Measurements from ENCODE around the gene IFNA14.

IFNA14 gene

DNA sequence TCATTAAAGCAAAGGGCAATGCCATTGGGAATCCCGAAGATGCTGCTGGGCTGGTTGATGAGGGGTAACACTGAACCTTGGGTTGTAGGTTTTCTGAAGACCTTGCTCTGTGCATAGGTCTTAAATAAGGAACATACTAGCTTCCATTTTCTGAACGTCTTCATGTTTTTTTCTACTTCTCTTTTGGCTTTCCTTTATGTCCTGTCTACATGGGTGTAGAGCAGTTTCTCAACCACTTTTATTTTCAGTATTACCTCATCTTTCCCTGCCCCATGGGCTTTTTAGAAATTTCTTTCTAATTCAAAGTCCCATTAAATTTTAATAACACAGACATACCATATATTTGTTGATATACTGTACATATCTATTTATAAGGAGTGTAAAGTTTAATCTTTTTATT, at the start of gene IFNA14:
TSS of gene IFNA14 (minus strand) at position 95 of the 400 bp plus-strand sequence. CDS start at position 25, 70 bp downstream.
- Mint-ChIP-seq H3K4me1 (ENCODE audit: low read depth) (peaks cover 9% of the 10 kb centered on the region), H3K36me3 (no peaks in the 10 kb centered on the region), H3K27ac (no peak within 1 kb of the TSS), H3K27me3 (peaks cover 7% of the 10 kb centered on the region), H3K4me3 (no peak within 1 kb of the TSS), H3K9me3 (ENCODE audit: low read depth) (no peaks in the 10 kb centered on the region)

GRCh38 chr9:21287280-21287679, 47.5 kb upstream of the IFNA14 start:
- no peak overlapping the region for H3K27ac Mint-ChIP-seq
- H3K4me3 Mint-ChIP-seq, result no peak overlapping the region
- no peaks in the 10 kb centered on the region for H3K4me1 Mint-ChIP-seq (ENCODE audit: low read depth)
- peaks cover 13% of the 10 kb centered on the region for H3K27me3 Mint-ChIP-seq
- no peaks in the 10 kb centered on the region for H3K36me3 Mint-ChIP-seq
- no peaks in the 10 kb centered on the region for H3K9me3 Mint-ChIP-seq (ENCODE audit: low read depth)

DNA sequence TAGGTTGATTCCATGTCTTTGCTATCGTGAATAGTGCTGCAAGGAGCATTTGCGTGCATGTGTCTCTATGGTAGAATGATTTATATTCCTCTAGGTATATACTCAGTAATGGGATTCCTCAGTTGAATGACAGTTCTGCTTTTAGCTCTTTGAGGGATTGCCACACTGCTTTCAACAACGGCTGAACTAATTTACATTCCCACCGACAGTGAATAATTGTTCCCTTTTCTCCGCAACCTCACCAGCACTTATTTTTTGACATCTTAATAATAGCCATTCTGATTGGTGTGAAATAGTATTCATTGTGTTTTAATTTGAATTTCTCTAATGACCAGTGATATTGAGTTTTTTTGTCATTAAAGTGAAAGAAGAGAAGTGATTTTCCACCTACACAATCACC, 46.9 kb upstream of the IFNA14 start:
- Mint-ChIP-seq H3K4me1 (ENCODE audit: low read depth) (no peaks in the 10 kb centered on the region), H3K27me3 (peaks cover 11% of the 10 kb centered on the region), H3K27ac (no peak overlapping the region), H3K4me3 (no peak overlapping the region), H3K9me3 (ENCODE audit: low read depth) (no peaks in the 10 kb centered on the region), H3K36me3 (no peaks in the 10 kb centered on the region)

DNA sequence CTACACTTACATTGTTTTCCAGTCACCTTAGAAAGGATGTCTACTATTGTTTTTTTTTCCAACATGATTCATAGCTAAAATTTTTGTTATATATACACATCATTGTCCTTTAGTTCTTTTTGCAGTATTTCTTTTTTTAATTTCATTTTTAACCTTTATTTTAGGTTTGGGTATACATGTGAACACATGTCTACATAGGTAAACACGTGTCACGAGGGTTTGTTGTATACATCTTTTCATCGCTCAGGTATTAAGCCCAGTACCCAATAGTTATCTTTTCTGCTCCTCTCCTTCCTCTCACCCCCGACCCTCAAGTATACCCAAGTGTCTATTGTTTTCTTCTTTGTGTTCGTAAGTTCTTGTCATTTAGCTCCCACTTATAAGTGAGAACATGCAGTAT, 46.3 kb upstream of the IFNA14 start:
- H3K27ac Mint-ChIP-seq, result no peak overlapping the region
- H3K9me3 Mint-ChIP-seq (ENCODE audit: low read depth), result no peaks in the 10 kb centered on the region
- H3K36me3 Mint-ChIP-seq, result no peaks in the 10 kb centered on the region
- peaks cover 11% of the 10 kb centered on the region for H3K27me3 Mint-ChIP-seq
- no peaks in the 10 kb centered on the region for H3K4me1 Mint-ChIP-seq (ENCODE audit: low read depth)
- no peak overlapping the region for H3K4me3 Mint-ChIP-seq

GRCh38 chr9:21281275-21281674, 41.5 kb upstream of the IFNA14 start:
- Mint-ChIP-seq H3K27me3 (peaks cover 7% of the 10 kb centered on the region), H3K36me3 (no peaks in the 10 kb centered on the region), H3K4me3 (no peak overlapping the region), H3K4me1 (ENCODE audit: low read depth) (no peaks in the 10 kb centered on the region), H3K27ac (no peak overlapping the region), H3K9me3 (ENCODE audit: low read depth) (no peaks in the 10 kb centered on the region)

DNA sequence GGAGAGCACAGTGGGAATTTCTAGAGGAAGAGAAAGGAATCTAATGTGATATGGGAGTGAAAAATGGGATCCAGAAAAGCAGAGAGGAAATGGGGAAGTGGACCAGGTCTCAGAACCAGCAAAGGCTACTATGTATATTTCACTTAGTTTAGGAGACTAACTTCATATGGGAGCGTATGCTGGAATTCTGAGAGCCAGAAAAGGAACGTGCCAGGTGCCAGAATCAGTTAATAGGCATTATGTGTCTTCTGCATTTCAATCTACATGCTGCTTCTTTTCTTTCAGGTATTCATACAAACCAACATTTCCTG, 28.5 kb upstream of the IFNA14 start:
- H3K36me3 Mint-ChIP-seq, result peaks cover 6% of the 10 kb centered on the region
- no peak overlapping the region for H3K4me3 Mint-ChIP-seq
- H3K4me1 Mint-ChIP-seq (ENCODE audit: low read depth), result peaks cover 4% of the 10 kb centered on the region
- H3K27ac Mint-ChIP-seq, result no peak overlapping the region
- peaks cover 10% of the 10 kb centered on the region for H3K27me3 Mint-ChIP-seq
- H3K9me3 Mint-ChIP-seq (ENCODE audit: low read depth), result no peaks in the 10 kb centered on the region

- Mint-ChIP-seq H3K9me3 (ENCODE audit: low read depth) (no peaks in the 10 kb centered on the region), H3K36me3 (peaks cover 6% of the 10 kb centered on the region), H3K4me1 (ENCODE audit: low read depth) (peaks cover 4% of the 10 kb centered on the region), H3K4me3 (no peak overlapping the region), H3K27me3 (peaks cover 10% of the 10 kb centered on the region), H3K27ac (no peak overlapping the region)
Measured at GRCh38 chr9:21267485-21268346, 27.9 kb upstream of the IFNA14 start.

- Mint-ChIP-seq H3K27ac (no peak overlapping the region), H3K4me3 (no peak overlapping the region), H3K27me3 (peaks cover 10% of the 10 kb centered on the region), H3K4me1 (ENCODE audit: low read depth) (peaks cover 4% of the 10 kb centered on the region), H3K36me3 (peaks cover 6% of the 10 kb centered on the region), H3K9me3 (ENCODE audit: low read depth) (no peaks in the 10 kb centered on the region)
Measured at GRCh38 chr9:21266733-21267484, 27.1 kb upstream of the IFNA14 start.

DNA sequence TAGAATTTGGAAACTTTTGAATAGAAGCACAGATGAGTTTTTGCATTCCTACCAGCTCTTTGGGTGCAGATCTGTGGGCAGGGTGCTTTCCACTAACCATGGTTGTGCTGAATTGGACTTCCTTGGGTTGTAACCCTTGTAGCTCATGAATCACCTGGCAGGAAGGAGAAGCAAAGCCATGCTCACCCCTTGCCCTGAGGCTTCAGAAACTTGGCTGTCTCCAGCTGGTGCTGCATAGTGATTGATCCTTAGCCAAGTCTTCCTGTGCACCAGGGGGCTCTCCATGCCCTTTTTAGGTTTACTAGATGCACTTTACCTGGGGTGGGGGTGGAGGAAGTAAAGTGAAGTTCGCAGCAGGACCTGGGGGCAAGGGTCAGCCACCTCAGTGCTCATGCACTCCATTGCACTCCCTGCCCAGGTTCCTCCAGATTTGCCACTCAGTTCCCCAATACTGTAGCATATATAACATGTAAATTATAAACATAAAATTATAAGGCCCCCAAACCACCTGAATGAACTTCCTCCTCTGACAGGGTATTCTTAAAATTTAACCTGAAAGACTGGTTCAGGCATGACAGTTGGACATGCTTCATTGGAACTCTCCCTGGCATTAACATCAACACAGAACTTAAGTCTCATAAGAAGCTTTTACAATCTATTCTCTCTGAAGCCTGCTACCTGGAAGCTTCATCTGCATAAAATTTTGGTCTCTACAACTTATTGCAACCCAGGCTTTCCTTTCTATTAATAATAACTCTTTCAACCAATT, 25.8 kb upstream of the IFNA14 start:
- peaks cover 4% of the 10 kb centered on the region for H3K4me1 Mint-ChIP-seq (ENCODE audit: low read depth)
- H3K27me3 Mint-ChIP-seq, result peaks cover 6% of the 10 kb centered on the region

GRCh38 chr9:21255538-21256212, 15.9 kb upstream of the IFNA14 start:
- H3K27ac Mint-ChIP-seq, result no peak overlapping the region
- no peaks in the 10 kb centered on the region for H3K36me3 Mint-ChIP-seq
- no peaks in the 10 kb centered on the region for H3K9me3 Mint-ChIP-seq (ENCODE audit: low read depth)
- H3K27me3 Mint-ChIP-seq, result peaks cover 5% of the 10 kb centered on the region
- no peak overlapping the region for H3K4me3 Mint-ChIP-seq
- H3K4me1 Mint-ChIP-seq (ENCODE audit: low read depth), result peaks cover 5% of the 10 kb centered on the region

More for the DNA sequence above, 25.8 kb upstream of the IFNA14 start:
- no peaks in the 10 kb centered on the region for H3K36me3 Mint-ChIP-seq
- H3K9me3 Mint-ChIP-seq (ENCODE audit: low read depth), result no peaks in the 10 kb centered on the region
- H3K4me3 Mint-ChIP-seq, result no peak overlapping the region
- no peak overlapping the region for H3K27ac Mint-ChIP-seq

- H3K9me3 Mint-ChIP-seq (ENCODE audit: low read depth), result no peaks in the 10 kb centered on the region
- no peak overlapping the region for H3K4me3 Mint-ChIP-seq
- no peak overlapping the region for H3K27ac Mint-ChIP-seq
- H3K36me3 Mint-ChIP-seq, result no peaks in the 10 kb centered on the region
- peaks cover 5% of the 10 kb centered on the region for H3K4me1 Mint-ChIP-seq (ENCODE audit: low read depth)
- peaks cover 5% of the 10 kb centered on the region for H3K27me3 Mint-ChIP-seq
Measured at GRCh38 chr9:21252721-21253547, 13.1 kb upstream of the IFNA14 start.

- H3K36me3 Mint-ChIP-seq, result no peaks in the 10 kb centered on the region
- peaks cover 5% of the 10 kb centered on the region for H3K4me1 Mint-ChIP-seq (ENCODE audit: low read depth)
- no peak overlapping the region for H3K27ac Mint-ChIP-seq
- H3K27me3 Mint-ChIP-seq, result peaks cover 5% of the 10 kb centered on the region
- no peaks in the 10 kb centered on the region for H3K9me3 Mint-ChIP-seq (ENCODE audit: low read depth)
- no peak overlapping the region for H3K4me3 Mint-ChIP-seq
Measured at GRCh38 chr9:21251638-21252037, 11.8 kb upstream of the IFNA14 start.

DNA sequence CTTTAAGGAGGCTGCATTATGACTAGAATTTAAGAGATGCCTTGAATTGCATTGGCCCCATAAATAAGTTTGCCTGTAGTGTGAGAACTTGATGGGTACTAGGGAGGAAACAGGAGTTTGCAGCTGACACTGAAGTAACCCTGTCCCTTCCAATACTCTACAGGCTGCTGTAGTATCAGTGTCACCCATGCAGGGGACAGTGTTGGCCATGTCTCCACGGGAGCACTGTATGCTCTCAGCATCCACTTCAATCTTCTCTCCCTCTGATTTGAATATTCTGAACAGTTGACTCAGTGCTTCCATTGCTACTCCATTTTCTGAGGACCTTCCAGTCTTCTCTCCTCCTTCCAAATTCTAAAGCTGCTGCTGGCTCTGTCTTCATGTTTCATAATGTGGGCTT, 11.4 kb upstream of the IFNA14 start:
- H3K4me1 Mint-ChIP-seq (ENCODE audit: low read depth), result peaks cover 5% of the 10 kb centered on the region
- H3K9me3 Mint-ChIP-seq (ENCODE audit: low read depth), result no peaks in the 10 kb centered on the region
- H3K27ac Mint-ChIP-seq, result no peak overlapping the region
- no peak overlapping the region for H3K4me3 Mint-ChIP-seq
- H3K27me3 Mint-ChIP-seq, result peaks cover 5% of the 10 kb centered on the region
- H3K36me3 Mint-ChIP-seq, result no peaks in the 10 kb centered on the region

DNA sequence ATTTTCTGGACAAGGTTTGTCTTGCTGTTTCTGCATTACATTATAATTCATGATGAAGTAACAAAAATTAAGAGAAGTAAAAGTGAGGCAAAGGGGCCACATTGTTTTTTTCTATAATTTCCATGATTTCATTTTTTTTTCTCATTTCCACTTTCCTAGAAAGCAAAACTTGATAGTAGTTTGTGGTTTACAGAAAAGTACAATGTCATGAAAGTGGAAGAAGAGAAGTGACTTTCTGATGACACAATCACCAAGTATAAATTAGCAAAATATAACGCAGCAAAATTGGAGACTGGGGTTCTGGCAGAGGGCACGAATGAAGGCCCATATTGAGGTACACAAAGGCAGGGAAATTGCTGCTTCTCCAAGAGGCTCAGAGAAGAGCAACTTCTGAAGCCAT, 5.0 kb upstream of the IFNA14 start:
- no peaks in the 10 kb centered on the region for H3K36me3 Mint-ChIP-seq
- H3K4me3 Mint-ChIP-seq, result no peak overlapping the region
- H3K27ac Mint-ChIP-seq, result no peak overlapping the region
- H3K27me3 Mint-ChIP-seq, result peaks cover 5% of the 10 kb centered on the region
- H3K9me3 Mint-ChIP-seq (ENCODE audit: low read depth), result no peaks in the 10 kb centered on the region
- H3K4me1 Mint-ChIP-seq (ENCODE audit: low read depth), result no peaks in the 10 kb centered on the region
